ENCODE results near the gene SERINC4. TPM values are rescaled to one million over a fixed set of nuclear protein-coding genes. Genes with fewer than 3 reads are reported as not detected.
A peak's percentile ranks its signal among the peaks of the same experiment; 100 is the strongest.

SERINC4 gene
- total and polyA plus RNA-seq, 9 of the 15 experiments (the other 6 are each of a cell fraction or from before 2014, with no cell fraction given): 0.14 to 0.86 (median 0.18) TPM; not detected in 2

DNA sequence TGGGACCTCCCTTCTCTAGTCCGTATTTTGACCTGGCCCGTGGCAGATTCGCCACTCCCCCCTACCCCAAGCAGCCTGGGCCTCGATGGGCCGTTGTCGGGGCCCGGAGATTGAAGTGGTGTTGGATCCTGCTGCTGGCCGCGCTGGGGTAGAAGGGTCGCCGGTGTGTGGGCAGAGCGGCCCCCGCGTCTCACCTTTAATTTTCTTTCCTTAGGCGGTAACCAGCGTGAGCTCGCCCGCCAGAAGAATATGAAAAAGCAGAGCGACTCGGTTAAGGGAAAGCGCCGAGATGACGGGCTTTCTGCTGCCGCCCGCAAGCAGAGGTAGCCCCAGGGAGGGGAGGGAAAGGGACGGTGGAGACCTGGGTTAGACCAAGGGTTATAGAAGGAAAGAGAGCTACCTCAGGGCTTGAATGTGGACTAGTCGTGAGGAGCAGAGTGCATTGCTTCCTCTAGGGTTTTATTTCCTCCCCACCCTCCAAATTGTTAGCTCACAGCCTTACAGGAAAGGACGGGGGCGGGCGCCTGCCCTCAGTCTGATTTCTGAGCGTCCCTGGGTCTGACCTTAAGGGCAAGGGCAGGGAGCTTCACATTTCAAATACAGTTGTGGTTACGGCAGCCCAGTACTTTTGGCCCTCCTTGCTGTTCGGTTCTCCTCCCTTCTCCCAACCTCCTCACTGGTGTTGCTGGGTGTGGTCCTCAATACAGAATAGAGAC lies 7.1 kb downstream of the SERINC4 start:
- Histone ChIP-seq H3K4me3 (peak overlapping the region; percentile 95), H3K36me3 (ENCODE audit: control insufficient read depth, insufficient read depth, low read length) (peaks cover 43% of the 10 kb centered on the region), H3K9me1 (ENCODE audit: control insufficient read depth, insufficient read depth, low read length) (peaks cover 17% of the 10 kb centered on the region), H3K27ac (ENCODE audit: extremely low read depth, low read depth, low read length) (peak overlapping the region; percentile 99), H3K4me2 (ENCODE audit: insufficient read depth, low read length) (peak overlapping the region; percentile 96), H3K79me2 (ENCODE audit: control insufficient read depth, insufficient read depth, low read length) (peaks cover 36% of the 10 kb centered on the region), H3K4me1 (replicated peaks in 1 of 2; ENCODE audit: control insufficient read depth in 2 of 2, insufficient read depth in 2 of 2, low read length in 2 of 2) (peaks cover 26 to 35% of the 10 kb centered on the region in 2 experiments), H2AFZ (ENCODE audit: low read depth, low read length) (0 out of 2 replicates have a peak overlapping the region, but pooled peaks have one; percentile 25), H3K27me3 (ENCODE audit: control insufficient read depth in 2 of 2, insufficient read depth in 2 of 2, low read length in 2 of 2) (no peaks in the 10 kb centered on the region), H3K9me3 (replicated peaks; ENCODE audit: control insufficient read depth, insufficient read depth, low read depth, low read length) (no peaks in the 10 kb centered on the region), H4K20me1 (replicated peaks; ENCODE audit: control insufficient read depth, insufficient read depth, low read length) (peaks cover 17% of the 10 kb centered on the region; the same call in 1 of the 2 replicates), H3K9ac (ENCODE audit: insufficient read depth in 1 of 2, low read depth in 2 of 2, low read length in 2 of 2) (peak overlapping the region; percentile 100)
- ChIA-PET POLR2A (interaction anchor here (0.7 to 6.1 kb wide), 7 partner anchors 9 to 381 kb away, joined by 3 to 29 read pairs (median 8); partner anchors contain the start of genes ELL3, HYPK, MFAP1 and SERINC4), CTCF (ENCODE audit: low intra/inter-chr PET ratio) (no interaction called here)
- in situ Hi-C loops (cut with MboI): no loop called here
- ATAC-seq (peak; percentile 14), FAIRE-seq (no peak), DNase-seq (ENCODE audit: extremely low read depth in 1 of 4, low spot score in 3 of 4) (peak in 3 of 4 experiments; percentile 34 to 72 (median 59))
- WGBS (ENCODE audit: insufficient coverage, low coverage, missing lambda C conversion rate): under 1% methylated on average over 33 of the region's 33 CpGs
- intact Hi-C loops (cut with micrococcal nuclease): no loop called here
- no TSS peak for BruUV-seq (replicated peaks)
- TF ChIP-seq TEAD4 (IDR thresholded peaks at IDR 0.05; ENCODE audit: low read length) (0 out of 2 replicates have a peak, but pooled peaks have one; percentile 26), TEAD4 (CRISPR knock-in tag; IDR thresholded peaks at IDR 0.05; ENCODE audit: borderline replicate concordance) (no peak), TRIM24 (IDR thresholded peaks at IDR 0.05) (no peak), POLR2G (IDR thresholded peaks at IDR 0.05; ENCODE audit: low read depth, low read length) (no peak; the same call in 1 of the 2 replicates), CTBP1 (IDR thresholded peaks at IDR 0.05; ENCODE audit: borderline replicate concordance) (no peak), MLLT1 (IDR thresholded peaks at IDR 0.05) (no peak), SIN3A (IDR thresholded peaks at IDR 0.05; ENCODE audit: borderline replicate concordance in 2 of 2, control insufficient read depth in 1 of 2, low read depth in 2 of 2, low read length in 2 of 2) (0 out of 4 replicates have a peak, but pooled peaks of 1 of the 2 experiments have one; percentile 35), ZBTB7A (IDR thresholded peaks at IDR 0.05; ENCODE audit: borderline replicate concordance, control insufficient read depth, low read depth, low read length) (no peak), ZNF76 (CRISPR knock-in tag; IDR thresholded peaks at IDR 0.05; ENCODE audit: borderline replicate concordance) (no peak), ZNF586 (CRISPR knock-in tag; conservative IDR thresholded peaks at IDR 0.05) (no peak), CBFA2T3 (IDR thresholded peaks at IDR 0.05) (no peak), SMARCA4 (IDR thresholded peaks at IDR 0.05) (no peak), EGR1 (conservative IDR thresholded peaks at IDR 0.05) (peak; percentile 88), ZNF696 (CRISPR knock-in tag; conservative IDR thresholded peaks at IDR 0.05) (no peak), NR1H2 (CRISPR knock-in tag; IDR thresholded peaks at IDR 0.05) (no peak), STAT5A (IDR thresholded peaks at IDR 0.05; ENCODE audit: borderline replicate concordance, low read length) (no peak), MED1 (CRISPR knock-in tag; IDR thresholded peaks at IDR 0.05; ENCODE audit: borderline replicate concordance) (0 out of 2 replicates have a peak, but pooled peaks have one; percentile 6), STAG1 (CRISPR knock-in tag; IDR thresholded peaks at IDR 0.05; ENCODE audit: borderline replicate concordance) (no peak), HNRNPLL (IDR thresholded peaks at IDR 0.05; ENCODE audit: low read depth, low read length, poor library complexity, severe bottlenecking) (no peak), MTA2 (IDR thresholded peaks at IDR 0.05; ENCODE audit: low read depth) (no peak)
- TF ChIP-seq, protein P1, sequence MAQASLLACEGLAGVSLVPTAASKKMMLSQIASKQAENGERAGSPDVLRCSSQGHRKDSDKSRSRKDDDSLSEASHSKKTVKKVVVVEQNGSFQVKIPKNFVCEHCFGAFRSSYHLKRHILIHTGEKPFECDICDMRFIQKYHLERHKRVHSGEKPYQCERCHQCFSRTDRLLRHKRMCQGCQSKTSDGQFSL (CRISPR knock-in tag; IDR thresholded peaks at IDR 0.05): no peak
- TF ChIP-seq, protein P1 (tag; IDR thresholded peaks at IDR 0.05): no peak
